BE2C (cell line): ENCODE data around the gene DNAJA1.
"Not testable (repeated sequence)": the region's sequence is repeated elsewhere in the genome, so short reads cannot be mapped to it uniquely, and the experiment has no call there.

Source experiments
- DNase-seq: peaks from one replicate; pipeline ENCODE4 v3.0.0-alpha.2; 2020
- H3K27me3 ChIP-seq: fragments of 250-450 bp; sonication (Bioruptor Pico); 2 replicates; pipeline ENCODE4 v1.5.1; 2020; ENCODE audit warnings: mild to moderate bottlenecking
- H3K36me3 ChIP-seq: fragments of 250-450 bp; sonication (Bioruptor Pico); 2 replicates; pipeline ENCODE4 v1.5.1; 2020; ENCODE audit warnings: mild to moderate bottlenecking
- H3K4me1 ChIP-seq: fragments of 250-450 bp; sonication (Bioruptor Pico); 2 replicates; pipeline ENCODE4 v1.5.1; 2020
- H3K4me3 ChIP-seq: 2 replicates; pipeline ENCODE4 v1.5.1; 2011; ENCODE audit warnings: low read depth, low read length
- H3K9me3 ChIP-seq: fragments of 250-450 bp; sonication (Bioruptor Pico); 2 replicates; pipeline ENCODE4 v1.5.1; 2020
- TF ChIP-seq, protein P1 (sequence below): IDR thresholded peaks from 2 replicates; pipeline ENCODE4 v1.5.1; 2012; ENCODE audit warnings: mild to moderate bottlenecking, low read depth, low read length

DNAJA1 gene

GRCh38 chr9:32992595-32993238 lies 32.4 kb upstream of the DNAJA1 start:
- H3K9me3 ChIP-seq: no peaks in the 10 kb centered on the region
- no peaks in the 10 kb centered on the region for H3K27me3 ChIP-seq
- TF ChIP-seq, protein P1, sequence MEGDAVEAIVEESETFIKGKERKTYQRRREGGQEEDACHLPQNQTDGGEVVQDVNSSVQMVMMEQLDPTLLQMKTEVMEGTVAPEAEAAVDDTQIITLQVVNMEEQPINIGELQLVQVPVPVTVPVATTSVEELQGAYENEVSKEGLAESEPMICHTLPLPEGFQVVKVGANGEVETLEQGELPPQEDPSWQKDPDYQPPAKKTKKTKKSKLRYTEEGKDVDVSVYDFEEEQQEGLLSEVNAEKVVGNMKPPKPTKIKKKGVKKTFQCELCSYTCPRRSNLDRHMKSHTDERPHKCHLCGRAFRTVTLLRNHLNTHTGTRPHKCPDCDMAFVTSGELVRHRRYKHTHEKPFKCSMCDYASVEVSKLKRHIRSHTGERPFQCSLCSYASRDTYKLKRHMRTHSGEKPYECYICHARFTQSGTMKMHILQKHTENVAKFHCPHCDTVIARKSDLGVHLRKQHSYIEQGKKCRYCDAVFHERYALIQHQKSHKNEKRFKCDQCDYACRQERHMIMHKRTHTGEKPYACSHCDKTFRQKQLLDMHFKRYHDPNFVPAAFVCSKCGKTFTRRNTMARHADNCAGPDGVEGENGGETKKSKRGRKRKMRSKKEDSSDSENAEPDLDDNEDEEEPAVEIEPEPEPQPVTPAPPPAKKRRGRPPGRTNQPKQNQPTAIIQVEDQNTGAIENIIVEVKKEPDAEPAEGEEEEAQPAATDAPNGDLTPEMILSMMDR: no peak
- peaks cover 7% of the 10 kb centered on the region; the same call in 1 of the 2 replicates for H3K4me1 ChIP-seq
- H3K4me3 ChIP-seq: peak overlapping the region; percentile 32
- DNase-seq: no peak
- H3K36me3 ChIP-seq: peaks cover 35% of the 10 kb centered on the region

DNA sequence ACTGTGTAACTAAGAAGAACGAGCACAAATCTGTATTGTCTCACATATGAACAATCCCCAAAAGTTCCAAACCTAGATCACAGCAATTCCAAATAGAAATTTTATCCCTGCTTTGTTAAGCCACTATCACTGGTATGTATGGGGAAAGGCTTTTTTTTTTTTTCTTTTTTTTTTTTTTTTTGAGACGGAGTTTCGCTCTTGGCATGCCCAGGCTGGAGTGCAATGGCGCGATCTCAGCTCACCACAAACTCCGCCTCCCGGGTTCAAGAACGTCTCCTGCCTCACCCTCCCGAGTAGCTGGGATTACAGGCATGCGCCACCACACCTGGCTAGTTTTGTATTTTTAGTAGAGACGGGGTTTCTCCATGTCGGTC lies 24.4 kb upstream of the DNAJA1 start:
- Histone ChIP-seq H3K36me3 (peaks cover 10% of the 10 kb centered on the region), H3K4me3 (peak overlapping the region; percentile 98)
- H3K9me3 ChIP-seq, H3K27me3 ChIP-seq, DNase-seq, H3K4me1 ChIP-seq: not testable (repeated sequence)

GRCh38 chr9:33005335-33005734 lies 19.7 kb upstream of the DNAJA1 start:
- not testable (repeated sequence) for H3K27me3 ChIP-seq, H3K9me3 ChIP-seq, DNase-seq, H3K4me3 ChIP-seq, H3K36me3 ChIP-seq, H3K4me1 ChIP-seq

DNA sequence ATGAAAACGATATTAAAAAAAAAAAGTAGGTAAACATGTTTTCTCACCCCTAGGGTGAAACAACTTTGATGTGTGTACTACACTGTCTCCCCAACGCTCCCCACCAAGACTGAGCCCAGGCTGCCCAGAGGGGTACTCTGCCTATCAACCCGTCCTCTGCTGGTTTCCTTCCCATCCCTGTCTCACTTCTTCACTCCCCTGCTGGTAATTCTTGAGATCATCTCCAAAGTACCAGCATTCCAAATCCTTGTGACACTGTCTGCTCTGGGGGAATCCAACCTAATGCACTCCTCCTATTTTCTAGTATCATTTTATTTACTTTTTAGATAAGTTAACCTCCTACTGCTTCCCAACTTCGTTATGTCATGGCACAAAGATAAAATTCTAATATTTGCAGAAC lies 17.3 kb upstream of the DNAJA1 start:
- Histone ChIP-seq H3K4me3 (no peak overlapping the region), H3K36me3 (no peaks in the 10 kb centered on the region), H3K27me3 (no peaks in the 10 kb centered on the region), H3K9me3 (no peaks in the 10 kb centered on the region), H3K4me1 (no peaks in the 10 kb centered on the region)
- TF ChIP-seq, protein P1: no peak
- no peak for DNase-seq

GRCh38 chr9:33011831-33012230 lies 13.2 kb upstream of the DNAJA1 start:
- Histone ChIP-seq H3K36me3 (no peaks in the 10 kb centered on the region), H3K4me3 (no peak overlapping the region), H3K27me3 (no peaks in the 10 kb centered on the region), H3K4me1 (no peaks in the 10 kb centered on the region), H3K9me3 (no peaks in the 10 kb centered on the region)
- DNase-seq: no peak
- TF ChIP-seq, protein P1: no peak

DNA sequence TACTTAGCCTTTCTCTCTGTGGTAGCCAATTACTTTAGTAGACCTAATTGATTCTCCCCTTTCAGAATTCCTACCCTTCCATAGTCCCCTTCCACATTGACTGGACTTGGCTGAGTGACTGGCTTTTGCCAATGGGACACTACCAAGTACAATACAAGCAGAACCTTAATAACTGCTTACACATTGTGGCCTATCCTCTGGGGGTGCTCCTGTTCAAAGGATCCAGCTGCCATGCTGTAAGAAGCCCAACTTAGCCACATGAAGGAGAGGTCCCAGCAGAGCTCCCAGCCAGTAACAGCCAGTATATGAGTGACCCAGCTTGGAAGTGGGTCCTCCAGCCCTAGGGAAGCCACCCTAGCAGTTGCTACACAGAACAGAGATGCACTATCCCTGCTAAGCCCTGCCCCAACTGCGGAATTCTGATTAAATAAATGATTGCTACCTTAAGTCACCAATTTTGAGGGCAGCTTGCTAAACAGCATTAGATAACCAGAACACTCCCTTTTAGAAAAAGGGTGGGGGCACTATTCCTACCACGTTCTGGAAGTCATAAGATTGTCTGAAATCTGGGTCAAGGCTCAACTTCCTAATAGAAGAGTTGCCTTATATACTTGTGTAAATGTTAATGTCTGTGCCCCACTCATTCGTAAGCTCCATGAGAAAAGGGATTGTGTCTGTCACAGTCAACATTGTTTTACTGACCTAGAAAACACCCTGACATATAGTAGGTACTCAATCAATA lies 12.6 kb upstream of the DNAJA1 start:
- Histone ChIP-seq H3K4me3 (no peak overlapping the region), H3K4me1 (no peaks in the 10 kb centered on the region), H3K27me3 (no peaks in the 10 kb centered on the region), H3K9me3 (no peaks in the 10 kb centered on the region), H3K36me3 (no peaks in the 10 kb centered on the region)
- TF ChIP-seq, protein P1: no peak
- DNase-seq: no peak

DNA sequence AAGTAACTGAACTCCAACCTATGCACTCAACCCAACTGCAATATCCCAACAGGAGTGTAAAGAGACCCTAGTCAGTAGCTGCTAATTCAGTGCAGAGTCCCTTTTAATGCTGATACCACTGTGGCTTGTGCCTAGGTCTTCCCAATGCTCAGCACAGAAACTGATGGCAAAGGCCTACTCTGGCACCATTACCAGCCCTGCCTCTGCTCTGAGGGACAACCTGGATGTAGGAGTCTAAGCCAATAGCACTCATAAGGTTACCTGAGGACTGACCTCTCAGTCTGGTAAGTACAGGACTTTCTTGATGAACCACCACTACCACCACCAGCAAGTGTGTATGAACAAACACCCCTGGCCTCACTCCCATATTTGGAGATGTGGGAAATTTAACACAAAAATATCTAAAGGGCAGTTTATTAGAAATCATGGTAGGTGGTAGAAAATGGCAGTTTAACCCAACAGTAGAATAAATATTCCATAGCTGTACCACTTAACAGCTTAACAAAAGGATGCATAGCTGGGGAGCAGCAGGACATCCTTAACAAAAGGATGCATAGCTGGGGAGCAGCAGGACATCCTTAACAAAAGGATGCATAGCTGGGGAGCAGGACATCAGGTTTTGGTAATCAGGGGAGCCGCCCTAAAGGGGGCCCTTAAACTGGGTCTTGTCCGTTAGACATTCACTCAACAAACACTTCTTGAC lies 11.0 kb upstream of the DNAJA1 start:
- no peaks in the 10 kb centered on the region for H3K27me3 ChIP-seq
- TF ChIP-seq, protein P1: no peak
- no peaks in the 10 kb centered on the region for H3K4me1 ChIP-seq
- no peak overlapping the region for H3K4me3 ChIP-seq
- H3K36me3 ChIP-seq: peaks cover 2% of the 10 kb centered on the region
- H3K9me3 ChIP-seq: no peaks in the 10 kb centered on the region
- DNase-seq: no peak
